Measurements from ENCODE around the gene ZFAND6.
"Not testable (repeated sequence)": the region's sequence is repeated elsewhere in the genome, so short reads cannot be mapped to it uniquely, and the experiment has no call there.

The ZFAND6 gene

DNA sequence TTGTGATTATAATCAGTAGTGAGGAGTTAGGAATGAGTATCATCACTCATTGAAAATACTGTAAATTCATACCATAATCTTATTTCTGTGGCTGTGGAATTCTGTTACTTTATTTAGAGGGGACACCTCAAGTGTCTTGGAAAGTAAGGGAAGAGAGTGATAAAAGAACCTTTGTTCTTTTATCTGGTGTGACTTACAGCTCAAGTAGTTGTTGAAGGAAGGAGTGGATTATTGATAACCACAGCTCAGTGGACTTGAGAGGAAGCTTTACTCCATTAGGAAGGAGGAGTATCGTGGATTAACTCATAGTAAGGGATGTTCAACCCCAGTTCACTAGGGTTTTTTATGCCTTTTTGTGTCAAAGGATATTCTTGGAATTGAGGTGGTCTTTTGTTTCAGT lies 61.2 kb downstream of the ZFAND6 start:
- Histone ChIP-seq H3K23ac (ENCODE audit: low read length) (no peak overlapping the region), H3K27ac (ENCODE audit: low read depth, low read length) (no peak overlapping the region), H2BK120ac (ENCODE audit: low read depth, low read length) (no peak overlapping the region), H3K36me3 (ENCODE audit: control insufficient read depth, insufficient read depth, low read length) (no peaks in the 10 kb centered on the region), H3K79me2 (ENCODE audit: control insufficient read depth, insufficient read depth, low read length) (peaks cover 6% of the 10 kb centered on the region), H4K5ac (ENCODE audit: low read length) (no peak overlapping the region), H3K18ac (ENCODE audit: low read length) (no peak overlapping the region), H3K27me3 (ENCODE audit: insufficient read depth, low read length, poor library complexity) (no peaks in the 10 kb centered on the region), H4K8ac (ENCODE audit: low read depth, low read length) (no peak overlapping the region), H3K4me1 (ENCODE audit: control insufficient read depth, low read depth, low read length) (no peaks in the 10 kb centered on the region), H3K9ac (ENCODE audit: low read length) (no peak overlapping the region), H3K4ac (ENCODE audit: low read depth, low read length) (no peak overlapping the region), H2BK15ac (replicated peaks; ENCODE audit: low read depth) (no peak overlapping the region), H3K4me3 (ENCODE audit: low read length) (no peak overlapping the region), H2AK5ac (ENCODE audit: low read length) (no peak overlapping the region), H2BK5ac (ENCODE audit: low read length) (no peak overlapping the region), H3K79me1 (ENCODE audit: low read length) (peaks cover 4% of the 10 kb centered on the region), H3K4me2 (ENCODE audit: low read length) (no peak overlapping the region), H3K56ac (ENCODE audit: low read length) (no peak overlapping the region)
- no CpG with 5 or more reads among the region's 1 CpG for WGBS (ENCODE audit: extremely low coverage, insufficient coverage, low lambda C conversion rate)
- peak; percentile 85 for DNase-seq

DNA sequence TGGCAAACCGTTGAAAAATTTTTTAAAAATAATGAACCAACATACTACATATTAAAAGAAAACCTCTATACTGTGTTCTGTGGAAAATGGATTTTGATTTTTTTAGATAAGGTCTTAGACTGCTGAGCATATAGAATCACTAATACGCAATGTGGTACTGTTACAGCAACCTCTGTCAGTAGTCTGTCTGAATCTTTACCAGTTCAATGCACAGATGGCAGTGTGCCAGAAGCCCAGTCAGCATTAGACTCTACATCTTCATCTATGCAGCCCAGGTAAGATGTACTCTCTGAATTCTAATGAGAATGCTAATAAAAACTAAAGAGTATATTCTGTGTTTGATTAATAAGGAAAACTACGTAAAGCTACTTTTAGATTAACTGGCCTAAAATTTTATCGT lies 62.1 kb downstream of the ZFAND6 start:
- Histone ChIP-seq H2AK5ac (ENCODE audit: low read length) (no peak overlapping the region), H3K79me1 (ENCODE audit: low read length) (peaks cover 4% of the 10 kb centered on the region), H3K4me1 (ENCODE audit: control insufficient read depth, low read depth, low read length) (no peaks in the 10 kb centered on the region), H3K18ac (ENCODE audit: low read length) (no peak overlapping the region), H3K23ac (ENCODE audit: low read length) (no peak overlapping the region), H3K36me3 (ENCODE audit: control insufficient read depth, insufficient read depth, low read length) (no peaks in the 10 kb centered on the region), H3K4me3 (ENCODE audit: low read length) (no peak overlapping the region), H3K4ac (ENCODE audit: low read depth, low read length) (no peak overlapping the region), H3K4me2 (ENCODE audit: low read length) (no peak overlapping the region), H2BK5ac (ENCODE audit: low read length) (no peak overlapping the region), H2BK15ac (replicated peaks; ENCODE audit: low read depth) (no peak overlapping the region), H4K8ac (ENCODE audit: low read depth, low read length) (no peak overlapping the region), H3K56ac (ENCODE audit: low read length) (no peak overlapping the region), H4K5ac (ENCODE audit: low read length) (no peak overlapping the region), H3K27ac (ENCODE audit: low read depth, low read length) (no peak overlapping the region), H3K27me3 (ENCODE audit: insufficient read depth, low read length, poor library complexity) (no peaks in the 10 kb centered on the region), H2BK120ac (ENCODE audit: low read depth, low read length) (no peak overlapping the region), H3K79me2 (ENCODE audit: control insufficient read depth, insufficient read depth, low read length) (peaks cover 6% of the 10 kb centered on the region), H3K9ac (ENCODE audit: low read length) (no peak overlapping the region)
- no CpG with 5 or more reads among the region's 4 CpGs for WGBS (ENCODE audit: extremely low coverage, insufficient coverage, low lambda C conversion rate)
- no peak for DNase-seq

DNA sequence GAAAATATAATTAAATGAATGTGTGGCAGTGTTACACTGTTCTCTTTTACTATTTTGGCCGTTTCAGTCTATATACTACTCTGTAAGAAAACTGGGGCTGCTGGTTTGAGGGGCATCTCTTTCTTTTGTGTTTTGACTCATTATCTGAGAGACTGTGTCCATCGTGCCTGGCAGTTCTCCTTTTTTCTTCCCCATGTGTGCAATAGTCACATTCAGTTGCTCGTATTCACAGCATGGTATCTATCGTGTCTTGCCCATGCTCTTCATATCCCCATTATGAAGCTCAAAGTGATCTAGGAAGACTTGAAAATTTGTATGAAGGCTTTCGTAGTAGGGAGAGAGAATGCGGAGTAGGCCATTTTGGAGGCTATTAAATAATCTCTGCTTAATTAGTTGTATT lies 63.6 kb downstream of the ZFAND6 start:
- H3K4me2 ChIP-seq (ENCODE audit: low read length), result no peak overlapping the region
- DNase-seq, result no peak
- H4K8ac ChIP-seq (ENCODE audit: low read depth, low read length), result no peak overlapping the region
- H2BK15ac ChIP-seq (replicated peaks; ENCODE audit: low read depth), result no peak overlapping the region
- H3K27ac ChIP-seq (ENCODE audit: low read depth, low read length), result no peak overlapping the region
- H2BK120ac ChIP-seq (ENCODE audit: low read depth, low read length), result no peak overlapping the region
- H3K9ac ChIP-seq (ENCODE audit: low read length), result no peak overlapping the region
- WGBS (ENCODE audit: extremely low coverage, insufficient coverage, low lambda C conversion rate), result no CpG with 5 or more reads among the region's 6 CpGs
- no peak overlapping the region for H3K4ac ChIP-seq (ENCODE audit: low read depth, low read length)
- H2BK5ac ChIP-seq (ENCODE audit: low read length), result no peak overlapping the region
- no peak overlapping the region for H2AK5ac ChIP-seq (ENCODE audit: low read length)
- no peak overlapping the region for H3K23ac ChIP-seq (ENCODE audit: low read length)
- no peaks in the 10 kb centered on the region for H3K27me3 ChIP-seq (ENCODE audit: insufficient read depth, low read length, poor library complexity)
- H3K56ac ChIP-seq (ENCODE audit: low read length), result no peak overlapping the region
- H3K18ac ChIP-seq (ENCODE audit: low read length), result no peak overlapping the region
- peaks cover 1% of the 10 kb centered on the region for H3K79me1 ChIP-seq (ENCODE audit: low read length)
- no peaks in the 10 kb centered on the region for H3K4me1 ChIP-seq (ENCODE audit: control insufficient read depth, low read depth, low read length)
- H3K79me2 ChIP-seq (ENCODE audit: control insufficient read depth, insufficient read depth, low read length), result peaks cover 1% of the 10 kb centered on the region
- H4K5ac ChIP-seq (ENCODE audit: low read length), result no peak overlapping the region
- H3K4me3 ChIP-seq (ENCODE audit: low read length), result no peak overlapping the region
- no peaks in the 10 kb centered on the region for H3K36me3 ChIP-seq (ENCODE audit: control insufficient read depth, insufficient read depth, low read length)

DNA sequence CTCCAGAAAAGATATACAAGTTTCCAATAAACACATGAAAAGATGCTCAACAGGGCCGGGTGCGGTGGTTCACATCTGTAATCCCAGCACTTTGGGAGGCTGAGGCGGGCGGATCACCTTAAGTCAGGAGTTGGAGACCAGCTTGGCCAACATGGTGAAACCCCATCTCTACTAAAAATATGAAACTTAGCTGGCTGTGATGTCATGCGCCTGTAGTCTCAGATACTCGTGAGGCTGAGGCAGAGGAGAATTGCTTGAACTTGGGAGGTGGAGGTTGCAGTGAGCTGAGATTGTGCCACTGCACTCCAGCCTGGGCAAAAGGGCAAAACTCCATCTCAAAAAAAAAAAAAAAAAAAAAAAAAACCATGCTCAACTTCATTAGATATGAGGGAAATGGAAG lies 67.8 kb downstream of the ZFAND6 start:
- H3K4me3 ChIP-seq (ENCODE audit: low read length); H3K9ac ChIP-seq (ENCODE audit: low read length); H3K18ac ChIP-seq (ENCODE audit: low read length); H4K5ac ChIP-seq (ENCODE audit: low read length); H3K36me3 ChIP-seq (ENCODE audit: control insufficient read depth, insufficient read depth, low read length); H3K23ac ChIP-seq (ENCODE audit: low read length); H3K4me2 ChIP-seq (ENCODE audit: low read length); H3K27ac ChIP-seq (ENCODE audit: low read depth, low read length); H2AK5ac ChIP-seq (ENCODE audit: low read length); H3K56ac ChIP-seq (ENCODE audit: low read length); H2BK120ac ChIP-seq (ENCODE audit: low read depth, low read length); DNase-seq; H3K27me3 ChIP-seq (ENCODE audit: insufficient read depth, low read length, poor library complexity); H2BK5ac ChIP-seq (ENCODE audit: low read length); H2BK15ac ChIP-seq (replicated peaks; ENCODE audit: low read depth); H3K79me2 ChIP-seq (ENCODE audit: control insufficient read depth, insufficient read depth, low read length); H3K79me1 ChIP-seq (ENCODE audit: low read length); H3K4me1 ChIP-seq (ENCODE audit: control insufficient read depth, low read depth, low read length); H3K4ac ChIP-seq (ENCODE audit: low read depth, low read length); H4K8ac ChIP-seq (ENCODE audit: low read depth, low read length): not testable (repeated sequence)
- no CpG with 5 or more reads among the region's 6 CpGs for WGBS (ENCODE audit: extremely low coverage, insufficient coverage, low lambda C conversion rate)

DNA sequence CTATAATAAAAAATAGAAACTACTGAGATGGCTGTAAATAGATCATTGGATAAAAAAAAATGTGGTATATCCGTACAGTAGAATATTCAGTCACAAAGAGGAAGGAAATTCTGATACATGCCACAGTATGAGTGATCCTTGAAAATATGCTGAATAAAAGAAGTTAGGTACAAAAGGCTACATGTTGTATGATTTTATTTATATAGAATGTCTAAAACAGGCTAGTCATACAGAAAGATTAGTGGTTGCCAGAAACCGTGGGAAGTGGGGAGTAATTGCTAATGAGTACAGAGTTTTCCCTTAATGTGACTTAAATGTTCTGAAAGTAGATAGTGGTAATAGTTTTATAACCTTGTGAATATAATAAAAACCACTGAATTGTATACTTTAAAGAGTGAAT lies 68.4 kb downstream of the ZFAND6 start:
- H2BK120ac ChIP-seq (ENCODE audit: low read depth, low read length), result no peak overlapping the region
- H4K5ac ChIP-seq (ENCODE audit: low read length), result no peak overlapping the region
- peaks cover 1% of the 10 kb centered on the region for H3K79me1 ChIP-seq (ENCODE audit: low read length)
- H3K4ac ChIP-seq (ENCODE audit: low read depth, low read length), result no peak overlapping the region
- DNase-seq, result no peak
- H3K36me3 ChIP-seq (ENCODE audit: control insufficient read depth, insufficient read depth, low read length), result no peaks in the 10 kb centered on the region
- no peaks in the 10 kb centered on the region for H3K79me2 ChIP-seq (ENCODE audit: control insufficient read depth, insufficient read depth, low read length)
- H3K9ac ChIP-seq (ENCODE audit: low read length), result no peak overlapping the region
- no peak overlapping the region for H4K8ac ChIP-seq (ENCODE audit: low read depth, low read length)
- H3K18ac ChIP-seq (ENCODE audit: low read length), result no peak overlapping the region
- no peak overlapping the region for H3K4me2 ChIP-seq (ENCODE audit: low read length)
- no CpG with 5 or more reads among the region's 2 CpGs for WGBS (ENCODE audit: extremely low coverage, insufficient coverage, low lambda C conversion rate)
- no peak overlapping the region for H3K27ac ChIP-seq (ENCODE audit: low read depth, low read length)
- H3K27me3 ChIP-seq (ENCODE audit: insufficient read depth, low read length, poor library complexity), result no peaks in the 10 kb centered on the region
- no peak overlapping the region for H2BK5ac ChIP-seq (ENCODE audit: low read length)
- no peaks in the 10 kb centered on the region for H3K4me1 ChIP-seq (ENCODE audit: control insufficient read depth, low read depth, low read length)
- H2BK15ac ChIP-seq (replicated peaks; ENCODE audit: low read depth), result no peak overlapping the region
- no peak overlapping the region for H2AK5ac ChIP-seq (ENCODE audit: low read length)
- H3K23ac ChIP-seq (ENCODE audit: low read length), result no peak overlapping the region
- no peak overlapping the region for H3K4me3 ChIP-seq (ENCODE audit: low read length)
- no peak overlapping the region for H3K56ac ChIP-seq (ENCODE audit: low read length)

DNA sequence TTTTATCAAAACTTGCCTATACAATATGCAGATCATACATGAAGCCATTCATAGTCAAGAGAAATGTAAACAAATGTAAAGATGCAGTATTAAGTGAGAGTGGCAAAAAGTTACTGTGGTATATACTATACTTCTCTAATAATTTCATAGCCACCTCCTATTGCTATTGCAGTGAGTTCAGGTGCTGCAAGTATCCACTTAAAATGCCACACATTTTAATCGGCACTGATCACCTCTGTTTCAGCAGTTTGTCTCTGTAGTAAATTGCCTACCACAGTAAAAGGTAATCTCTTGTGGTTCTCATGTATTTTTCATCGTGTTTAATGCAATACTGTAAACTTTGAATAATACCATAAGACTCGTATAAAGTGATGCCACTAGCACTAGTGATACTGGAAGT lies 72.9 kb downstream of the ZFAND6 start:
- no peaks in the 10 kb centered on the region for H3K36me3 ChIP-seq (ENCODE audit: control insufficient read depth, insufficient read depth, low read length)

More for the DNA sequence above, 72.9 kb downstream of the ZFAND6 start:
- H3K79me1 ChIP-seq (ENCODE audit: low read length), result no peaks in the 10 kb centered on the region
- H3K4me1 ChIP-seq (ENCODE audit: control insufficient read depth, low read depth, low read length), result no peaks in the 10 kb centered on the region
- H3K79me2 ChIP-seq (ENCODE audit: control insufficient read depth, insufficient read depth, low read length), result no peaks in the 10 kb centered on the region
- no peak overlapping the region for H3K23ac ChIP-seq (ENCODE audit: low read length)
- H3K56ac ChIP-seq (ENCODE audit: low read length), result no peak overlapping the region
- no peak overlapping the region for H3K4me2 ChIP-seq (ENCODE audit: low read length)
- no CpG with 5 or more reads among the region's 3 CpGs for WGBS (ENCODE audit: extremely low coverage, insufficient coverage, low lambda C conversion rate)
- no peak overlapping the region for H3K9ac ChIP-seq (ENCODE audit: low read length)
- no peaks in the 10 kb centered on the region for H3K27me3 ChIP-seq (ENCODE audit: insufficient read depth, low read length, poor library complexity)
- H3K27ac ChIP-seq (ENCODE audit: low read depth, low read length), result no peak overlapping the region
- no peak overlapping the region for H3K4ac ChIP-seq (ENCODE audit: low read depth, low read length)
- H4K5ac ChIP-seq (ENCODE audit: low read length), result no peak overlapping the region
- H2BK120ac ChIP-seq (ENCODE audit: low read depth, low read length), result no peak overlapping the region
- no peak overlapping the region for H4K8ac ChIP-seq (ENCODE audit: low read depth, low read length)
- H3K18ac ChIP-seq (ENCODE audit: low read length), result no peak overlapping the region
- H2AK5ac ChIP-seq (ENCODE audit: low read length), result no peak overlapping the region
- no peak for DNase-seq
- H2BK15ac ChIP-seq (replicated peaks; ENCODE audit: low read depth), result no peak overlapping the region
- no peak overlapping the region for H2BK5ac ChIP-seq (ENCODE audit: low read length)
- no peak overlapping the region for H3K4me3 ChIP-seq (ENCODE audit: low read length)

Data from mesendoderm (in vitro differentiated cells).